Melanocyte of skin (primary cell): ENCODE results near the gene LBHD2. TPM values are rescaled to one million over a fixed set of nuclear protein-coding genes. Genes with fewer than 3 reads are reported as not detected.

Experiments used
- total RNA-seq, 2 donors: library from RNA; depleted of rRNA; stranded (reverse); fragments of >200 nt; gene quantifications; 2 replicates each; pipeline ENCODE4 v1.2.3, GENCODE V29; 2012

LBHD2 gene
- not detected for total RNA-seq

GRCh38 chr14:103084021-103084919, at the start of gene LBHD2:
LBHD2 (plus strand) TSS chr14:103084210; CDS start chr14:103086013, 1,803 bp downstream.

GRCh38 chr14:103057372-103058163, 26.4 kb upstream of the LBHD2 start, which contains the start of gene CDC42BPB:
CDC42BPB (minus strand) TSS chr14:103057549; CDS start chr14:103057173, 376 bp downstream.

GRCh38 chr14:103094406-103095209, 10.6 kb downstream of the LBHD2 start, which contains the start of gene EXOC3L4:
EXOC3L4 (plus strand) TSS chr14:103094725; CDS start chr14:103100220, 5,495 bp downstream.

GRCh38 chr14:103122947-103123633, 39.1 kb downstream of the LBHD2 start, which contains the start of gene TNFAIP2:
TNFAIP2 (plus strand) TSS chr14:103123461; CDS start chr14:103126458, 2,997 bp downstream.

Other genes starting within 250 kb of the LBHD2 start
- gene AMN, start 161.5 kb upstream of the LBHD2 start, total RNA-seq, result under 1 TPM; under 0.01 TPM
- 100 to 1,000 TPM in 1 of 2 donors, 10 to 100 TPM in 1; 80.5 to 102 TPM for gene CDC42BPB, start 26.7 kb upstream of the LBHD2 start, total RNA-seq
- not detected for gene EXOC3L4, start 10.5 kb downstream of the LBHD2 start, total RNA-seq
- 1 to 10 TPM; 5.0 to 7.9 TPM for gene TNFAIP2, start 39.3 kb downstream of the LBHD2 start, total RNA-seq